GM21367 (cell line): ENCODE results near the gene PKNOX2.

ENCODE experiments used
- ATAC-seq: cut with Tn5 transposase; IDR thresholded peaks from one replicate; pipeline ENCODE4 v1.9.1; 2021; ENCODE audit not compliant: unreplicated experiment

Gene PKNOX2

DNA sequence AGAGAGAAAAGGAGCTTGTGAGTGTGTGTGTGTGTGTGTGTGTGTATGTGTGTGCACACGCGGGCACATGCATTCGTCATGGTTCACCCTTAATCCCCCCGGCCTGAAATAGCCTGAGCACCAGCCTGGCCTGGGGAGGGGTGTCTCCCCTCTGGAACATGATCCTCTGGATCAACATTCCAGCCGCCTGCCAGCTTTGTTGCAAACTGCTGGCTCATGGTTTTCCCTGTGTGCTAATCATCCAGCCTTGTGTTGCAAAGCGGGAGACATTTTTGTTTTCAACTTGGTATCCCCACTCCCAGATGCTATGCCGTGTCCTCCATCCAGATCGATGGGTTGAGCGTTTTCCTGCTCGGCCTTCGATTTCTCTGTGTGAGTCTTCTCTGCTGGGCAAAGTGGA is 237.2 kb downstream of the PKNOX2 start:
- no peak for ATAC-seq

DNA sequence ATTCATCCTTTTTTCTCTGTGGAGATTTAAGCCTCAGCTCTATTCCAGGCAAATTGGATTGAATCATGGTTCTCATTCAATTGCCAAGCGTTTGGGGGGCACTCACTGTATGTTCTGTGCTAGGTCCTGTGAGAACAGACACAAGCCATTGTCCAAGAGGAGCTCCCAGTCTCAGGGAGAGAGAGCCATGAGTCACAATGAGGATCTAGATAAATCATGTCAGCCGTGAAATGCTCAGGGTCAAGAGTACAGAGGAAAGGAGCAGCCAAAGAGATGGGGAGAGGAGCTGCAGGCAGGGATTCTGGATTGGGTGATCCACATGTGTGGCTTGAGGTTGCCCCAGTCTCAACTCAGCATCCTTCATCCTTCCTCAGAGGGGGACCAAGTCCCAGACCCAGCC is 237.9 kb downstream of the PKNOX2 start:
- ATAC-seq: no peak

DNA sequence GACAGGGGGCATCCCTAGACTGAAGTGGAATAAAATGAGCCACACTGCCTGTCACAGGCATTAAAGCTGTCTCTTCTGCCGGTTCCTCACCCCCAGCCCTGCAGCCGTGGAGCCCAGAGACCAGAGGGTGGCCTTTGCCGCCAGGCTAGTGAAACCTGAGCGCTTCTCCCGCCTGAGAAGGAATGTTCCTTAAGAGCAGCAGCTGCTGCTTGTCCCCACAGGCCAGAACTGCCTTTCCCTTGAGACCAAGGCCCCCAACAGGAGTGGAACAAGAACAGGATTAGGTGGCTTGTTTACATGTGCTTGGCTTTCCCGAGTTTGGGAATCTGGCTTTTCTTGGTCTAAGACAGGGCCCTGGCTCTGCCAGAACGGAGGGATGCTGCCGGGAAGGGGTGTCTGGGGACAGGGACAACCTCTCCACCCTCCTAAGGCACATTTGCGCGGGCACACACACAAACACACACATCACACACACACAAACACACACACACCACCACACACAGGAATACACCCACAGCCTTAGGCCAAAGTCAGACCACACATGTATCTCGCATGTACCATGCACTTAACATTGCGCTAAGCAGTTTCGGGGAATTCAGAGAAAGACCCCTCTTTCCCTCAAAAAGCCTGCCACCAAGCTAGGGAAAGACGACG is 239.7 kb downstream of the PKNOX2 start:
- ATAC-seq: no peak

DNA sequence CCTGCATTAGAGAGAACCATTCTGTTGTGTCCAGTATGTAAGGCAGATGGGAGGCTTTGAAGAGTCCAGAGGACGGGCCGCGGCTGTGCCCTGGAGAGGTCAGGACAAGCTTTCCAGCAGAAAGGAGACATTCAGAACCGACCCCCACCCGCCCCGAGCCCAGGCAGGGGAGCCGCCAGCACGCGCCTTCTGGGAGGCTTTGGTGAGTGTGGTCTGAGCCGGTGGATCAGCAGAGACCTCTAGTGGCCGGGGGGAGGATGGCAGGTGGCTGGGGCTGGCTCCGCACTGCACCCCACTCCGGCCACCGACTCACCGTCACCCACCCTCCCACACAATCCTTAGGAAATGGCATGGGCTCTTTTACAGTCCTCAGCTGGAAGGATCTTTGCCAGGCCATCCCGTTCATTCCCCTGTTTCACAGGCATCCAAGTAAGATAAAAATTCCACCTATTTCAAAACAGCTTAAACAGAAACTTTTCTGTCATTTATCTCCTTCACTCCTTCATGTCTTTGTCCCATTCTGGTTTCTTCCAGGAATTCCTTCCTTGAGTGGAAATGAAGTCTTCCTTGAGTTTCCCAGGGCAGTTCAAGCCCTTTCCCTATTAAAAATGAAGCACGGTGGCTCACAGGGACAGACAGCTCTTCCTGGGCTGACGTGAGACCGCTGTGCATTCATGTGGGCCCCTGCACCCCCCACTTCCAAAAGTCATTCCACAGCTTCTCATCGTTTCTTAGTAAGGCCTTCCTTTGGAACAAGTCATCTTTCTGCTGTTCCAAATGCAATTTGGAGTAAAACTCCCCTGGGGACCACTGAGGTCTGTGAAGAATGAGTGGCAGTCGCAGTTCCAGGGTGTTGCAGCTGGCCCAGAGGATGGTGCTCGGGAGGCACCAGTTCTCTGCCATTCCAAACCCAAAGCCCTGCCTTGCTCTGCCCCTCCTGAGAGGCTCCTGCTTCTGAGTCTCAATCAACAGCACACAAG is 240.6 kb downstream of the PKNOX2 start:
- peak; percentile 86 for ATAC-seq

DNA sequence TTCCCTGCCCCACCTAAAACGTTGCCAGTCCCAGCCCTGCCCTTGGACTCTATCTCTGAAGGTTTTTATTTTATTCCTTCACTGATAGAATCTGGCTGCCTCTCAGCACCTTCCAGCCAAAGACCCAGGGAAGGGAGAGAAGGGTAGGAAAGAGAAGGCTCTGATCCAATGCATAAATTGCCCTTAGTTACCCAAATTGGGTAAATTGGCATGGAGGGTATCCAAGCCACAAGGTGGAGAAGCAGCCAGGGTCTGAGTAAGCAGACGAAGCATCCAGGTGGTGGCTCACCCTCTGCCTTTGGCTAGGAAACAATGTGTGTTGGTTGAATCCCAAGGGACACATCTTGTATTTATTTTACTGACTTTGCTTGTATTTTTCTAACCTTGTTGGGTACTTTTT is 242.5 kb downstream of the PKNOX2 start:
- ATAC-seq: no peak

DNA sequence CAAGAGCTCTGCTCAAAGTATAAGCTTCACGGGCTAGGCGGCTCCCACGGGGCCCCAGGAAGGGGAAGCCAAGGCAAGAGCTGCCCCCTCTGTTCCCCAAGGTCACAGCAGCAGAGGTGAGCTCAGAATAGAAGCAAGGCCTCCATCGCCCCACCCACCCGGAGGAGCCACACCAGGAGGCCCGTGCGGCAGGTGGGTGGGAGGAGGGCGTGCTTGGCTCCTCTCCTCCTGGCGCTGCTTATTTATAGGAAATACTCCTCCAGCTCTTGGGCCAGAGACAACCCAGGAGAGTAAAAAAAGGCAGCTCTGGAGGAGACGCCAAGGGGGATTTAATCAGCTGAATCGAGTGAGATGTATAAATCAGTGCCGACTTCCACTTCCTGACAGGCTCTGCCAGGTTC is 243.8 kb downstream of the PKNOX2 start:
- ATAC-seq: no peak

DNA sequence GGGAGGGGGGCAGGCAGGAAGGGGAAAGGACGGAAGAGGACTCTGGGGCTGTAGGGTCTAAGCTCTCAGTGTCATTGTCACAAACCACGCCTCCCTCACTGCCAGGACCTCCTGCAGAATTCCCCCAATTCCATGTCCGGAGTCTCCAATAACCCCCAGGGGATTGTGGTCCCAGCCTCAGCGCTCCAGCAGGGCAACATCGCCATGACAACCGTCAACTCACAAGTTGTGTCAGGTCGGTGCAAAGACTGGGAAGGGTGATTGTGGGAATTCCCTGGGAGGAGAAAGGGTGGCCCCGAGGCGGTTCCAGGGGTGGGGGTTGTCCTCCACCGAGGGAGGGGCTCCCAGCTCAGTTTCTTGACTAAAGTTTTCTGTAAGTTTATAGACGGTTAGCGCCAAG is 245.5 kb downstream of the PKNOX2 start:
- no peak for ATAC-seq

DNA sequence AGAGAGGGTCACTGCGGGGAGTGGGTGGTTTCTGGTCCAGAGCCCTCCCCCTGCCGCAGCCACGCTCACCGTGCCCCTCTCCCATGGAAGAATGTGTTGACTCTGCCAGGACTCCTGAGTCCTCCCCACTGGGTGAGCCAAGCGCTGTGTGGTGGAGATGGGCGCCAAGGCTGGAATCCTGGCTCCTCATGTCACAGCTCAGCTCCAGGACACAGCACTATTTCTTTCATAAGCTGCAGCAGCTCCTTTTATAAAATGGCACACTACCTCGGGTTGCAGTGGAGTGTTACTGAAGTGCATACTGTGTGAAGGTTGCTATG is 247.6 kb downstream of the PKNOX2 start:
- no peak for ATAC-seq

DNA sequence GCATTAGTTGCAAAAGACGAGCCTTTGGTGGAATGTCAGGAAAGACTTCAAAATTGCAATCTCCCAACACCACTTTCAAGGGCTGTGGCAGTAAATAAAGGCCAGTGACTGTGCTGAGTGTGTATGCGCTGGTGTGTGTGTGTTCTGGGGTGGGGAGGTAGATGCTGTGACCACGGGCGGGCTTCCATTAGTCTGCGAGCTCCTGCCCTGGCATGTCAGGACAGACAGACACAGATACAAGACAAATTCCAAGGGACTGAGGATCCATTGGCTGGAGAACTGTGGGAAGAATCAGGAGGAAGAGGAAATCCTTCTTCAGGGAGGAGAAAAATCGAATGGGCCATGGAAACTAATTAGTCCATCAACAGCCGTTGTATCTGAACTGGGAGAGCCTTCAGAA is 248.0 kb downstream of the PKNOX2 start:
- ATAC-seq: no peak

DNA sequence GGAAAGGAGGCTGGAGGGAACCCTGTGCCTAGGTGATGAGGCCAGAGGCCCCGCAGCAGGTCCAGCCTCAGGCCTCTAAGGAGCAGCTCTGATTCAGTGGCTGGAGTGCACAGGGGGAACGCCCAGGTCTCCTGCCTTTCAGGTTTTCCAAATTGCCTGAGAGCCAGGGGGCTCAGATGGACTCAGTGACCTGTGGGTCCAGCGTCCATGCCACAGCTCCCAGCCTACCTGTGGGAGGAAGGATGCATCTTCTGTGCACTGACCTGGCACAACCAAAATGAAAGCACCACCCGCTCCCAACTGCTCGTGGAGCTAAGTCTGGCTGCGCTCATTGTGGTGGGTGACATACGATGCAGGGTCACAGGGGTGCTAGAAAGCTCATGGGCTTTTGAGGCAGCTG is 248.7 kb downstream of the PKNOX2 start:
- no peak for ATAC-seq

DNA sequence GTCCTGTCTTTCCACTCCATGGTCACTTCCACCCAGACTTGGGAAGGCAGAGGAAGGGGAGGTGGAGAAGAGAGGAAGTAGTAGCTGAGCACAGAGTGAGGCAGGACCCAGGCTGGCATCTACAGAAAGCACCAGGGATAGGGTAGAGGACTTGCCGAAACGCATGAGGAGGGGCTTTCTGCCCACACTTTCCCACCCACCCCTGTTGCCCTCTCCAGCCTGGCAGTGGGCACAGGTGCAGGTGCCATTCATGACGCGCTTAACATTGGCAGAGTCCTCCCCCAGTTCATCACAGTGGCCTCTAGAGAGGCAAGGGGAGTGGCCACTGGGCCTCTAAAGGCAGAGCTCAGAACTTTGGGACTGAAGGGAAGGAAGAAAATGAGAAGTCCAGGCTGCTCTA is 249.6 kb downstream of the PKNOX2 start:
- ATAC-seq: no peak

DNA sequence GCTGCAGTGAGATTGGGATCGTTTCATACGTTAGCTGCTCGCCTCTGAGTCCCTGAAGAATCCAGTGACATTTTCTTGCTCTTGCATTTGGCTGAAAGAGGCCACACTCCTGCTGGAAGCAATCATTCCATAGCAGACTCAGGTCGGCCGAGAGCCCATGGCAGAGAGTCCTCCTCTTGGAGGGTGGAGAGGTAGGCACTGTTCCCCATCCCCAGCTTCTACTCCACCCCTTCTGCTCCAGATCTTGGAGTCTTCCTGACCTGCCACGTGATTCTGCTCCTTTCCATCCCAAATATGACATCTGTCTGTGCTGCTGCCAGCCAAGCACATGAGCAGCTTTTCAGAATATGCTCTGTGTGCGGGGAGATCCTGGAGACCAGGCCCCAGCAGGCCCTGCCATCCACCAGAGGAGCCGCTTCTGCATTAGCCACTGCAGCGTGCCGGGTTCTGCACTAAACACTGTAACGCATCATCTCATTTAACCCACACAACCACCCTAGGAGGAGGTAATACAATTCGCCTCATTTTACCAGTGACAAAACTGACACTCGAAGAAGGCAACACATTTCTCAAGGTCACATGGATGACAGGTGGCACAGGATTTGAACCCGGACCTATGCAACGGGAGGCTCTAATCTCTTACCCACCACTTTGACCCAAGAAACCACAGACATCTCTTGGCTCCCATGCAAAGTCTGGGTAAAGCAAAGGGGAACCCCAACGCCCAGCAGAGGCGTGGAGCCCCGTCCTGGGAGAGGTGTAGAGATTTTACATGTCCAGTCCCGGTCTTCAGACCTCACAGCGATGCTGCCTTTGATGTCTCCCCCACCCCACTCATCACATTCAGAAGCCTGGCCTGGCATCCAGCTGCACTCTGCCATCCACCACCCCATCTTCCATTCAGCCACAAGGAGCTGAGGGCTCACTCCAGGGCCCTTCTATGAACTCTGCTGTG is 252.7 kb downstream of the PKNOX2 start:
- no peak for ATAC-seq

DNA sequence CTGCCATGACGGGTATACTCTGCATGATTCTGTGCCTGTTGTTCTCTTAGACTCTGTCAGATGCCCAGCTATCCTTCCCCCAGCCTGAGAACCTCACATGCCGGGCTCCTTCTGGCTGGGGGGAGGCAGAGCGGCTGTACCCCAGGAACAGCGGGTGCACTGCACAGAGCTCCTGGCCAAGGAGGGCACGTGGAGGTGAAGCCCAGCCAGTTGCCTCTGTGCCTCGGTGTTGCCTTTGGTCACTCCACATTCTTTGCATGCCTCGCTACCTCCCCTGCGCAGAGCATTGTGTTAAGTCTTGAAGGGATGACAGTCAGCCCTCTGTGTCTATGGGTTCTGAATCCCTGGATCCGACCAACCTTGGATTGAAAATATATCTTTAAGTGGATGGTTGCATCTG is 253.8 kb downstream of the PKNOX2 start:
- ATAC-seq: no peak

DNA sequence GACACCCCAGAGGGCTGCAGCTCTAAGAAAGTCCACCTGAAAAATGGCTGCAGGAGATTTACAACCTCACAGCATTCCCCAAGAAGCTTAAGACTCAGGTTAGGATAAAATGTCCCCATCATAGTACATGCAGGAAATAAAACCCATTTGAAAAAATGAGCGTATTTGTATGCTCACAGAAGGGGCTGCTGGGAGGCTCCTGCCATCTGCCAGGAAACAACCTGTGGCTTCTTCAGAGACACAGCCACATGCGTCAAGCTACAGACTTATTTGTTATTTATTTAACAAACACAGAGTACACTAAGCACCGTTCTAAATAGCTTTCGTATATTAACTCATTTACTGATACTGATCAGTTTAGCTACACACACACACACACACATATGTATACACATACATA is 258.1 kb downstream of the PKNOX2 start:
- ATAC-seq: no peak

DNA sequence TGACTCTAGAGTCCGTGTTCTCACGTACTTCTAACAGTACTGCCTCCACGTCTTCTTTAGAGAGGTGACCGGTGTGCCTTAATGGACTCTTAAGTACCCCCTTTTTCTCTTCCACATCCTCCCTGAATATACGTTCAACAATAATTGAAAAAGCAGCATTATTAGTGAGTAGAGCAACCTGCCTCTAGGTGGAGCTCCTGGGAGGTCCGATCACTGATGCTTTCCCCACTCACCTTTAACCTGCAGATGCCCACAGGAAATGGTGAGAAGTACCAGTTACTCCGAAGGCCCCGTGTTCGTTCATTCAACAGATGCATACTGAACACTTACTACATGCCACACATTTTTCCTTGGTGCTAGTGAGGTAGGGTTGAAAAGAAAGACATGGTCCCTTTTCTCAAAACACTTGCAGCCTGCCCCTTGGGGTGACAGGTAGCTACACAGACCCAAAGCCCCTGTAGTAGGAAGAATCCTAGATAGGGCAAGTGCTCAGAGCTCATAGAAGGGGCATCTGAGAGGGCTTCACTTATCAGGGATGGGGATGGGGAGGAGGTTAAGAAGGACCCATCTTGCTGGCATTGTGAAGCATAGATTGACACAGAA is 258.8 kb downstream of the PKNOX2 start:
- no peak for ATAC-seq

DNA sequence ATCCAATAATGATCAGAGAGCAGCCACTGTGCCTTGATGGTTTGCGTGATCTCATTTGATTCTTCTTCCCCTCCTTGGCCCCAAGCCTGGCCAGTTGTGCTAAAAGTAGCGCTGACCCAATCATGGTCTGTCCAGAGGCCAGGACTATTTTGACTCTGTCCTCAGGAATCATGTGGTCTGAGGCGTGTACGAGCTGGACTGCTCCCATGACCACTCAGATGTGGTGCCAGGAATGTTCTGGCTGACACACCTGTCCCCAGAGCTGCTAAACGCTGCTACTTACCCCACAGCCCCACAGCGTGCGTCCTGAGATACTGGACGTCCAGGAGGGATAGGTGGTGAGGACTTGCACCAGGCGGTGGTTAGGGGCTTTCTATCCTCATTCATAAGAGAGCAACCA is 261.1 kb downstream of the PKNOX2 start:
- ATAC-seq: no peak

DNA sequence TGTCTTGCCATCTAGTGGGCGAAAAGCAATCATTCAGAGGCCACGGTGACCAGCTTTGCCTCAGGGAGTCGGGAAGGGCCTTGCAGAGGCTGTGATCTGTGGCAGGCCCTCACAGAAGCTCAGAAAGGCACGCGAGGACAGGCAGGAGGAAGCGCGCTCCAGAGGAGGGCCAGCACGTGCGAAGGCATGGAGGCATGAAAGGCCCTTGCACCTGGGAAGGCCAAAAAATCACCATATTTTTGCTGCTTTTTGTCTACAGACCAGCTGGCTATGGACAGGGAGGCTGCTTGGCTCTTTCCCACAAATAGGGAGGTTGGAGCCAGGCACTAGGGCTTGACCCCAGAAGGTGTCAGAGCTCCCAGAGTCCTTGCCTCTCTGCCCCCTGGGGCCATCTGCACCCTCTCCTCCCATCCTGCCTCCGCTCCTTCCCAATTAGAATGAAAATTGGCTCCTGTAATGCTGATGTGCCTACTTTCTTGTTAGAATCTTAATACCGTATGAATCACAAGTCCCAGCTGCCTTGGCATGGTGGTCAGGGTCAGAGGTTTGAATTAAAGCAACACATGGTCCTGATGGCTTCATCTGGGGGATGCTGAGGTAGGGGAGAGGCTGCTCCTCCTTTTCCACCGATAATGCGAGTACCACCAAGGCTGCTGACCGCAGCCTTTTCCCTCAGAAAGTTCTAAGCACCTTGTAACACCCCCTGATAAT is 262.4 kb downstream of the PKNOX2 start:
- no peak for ATAC-seq

DNA sequence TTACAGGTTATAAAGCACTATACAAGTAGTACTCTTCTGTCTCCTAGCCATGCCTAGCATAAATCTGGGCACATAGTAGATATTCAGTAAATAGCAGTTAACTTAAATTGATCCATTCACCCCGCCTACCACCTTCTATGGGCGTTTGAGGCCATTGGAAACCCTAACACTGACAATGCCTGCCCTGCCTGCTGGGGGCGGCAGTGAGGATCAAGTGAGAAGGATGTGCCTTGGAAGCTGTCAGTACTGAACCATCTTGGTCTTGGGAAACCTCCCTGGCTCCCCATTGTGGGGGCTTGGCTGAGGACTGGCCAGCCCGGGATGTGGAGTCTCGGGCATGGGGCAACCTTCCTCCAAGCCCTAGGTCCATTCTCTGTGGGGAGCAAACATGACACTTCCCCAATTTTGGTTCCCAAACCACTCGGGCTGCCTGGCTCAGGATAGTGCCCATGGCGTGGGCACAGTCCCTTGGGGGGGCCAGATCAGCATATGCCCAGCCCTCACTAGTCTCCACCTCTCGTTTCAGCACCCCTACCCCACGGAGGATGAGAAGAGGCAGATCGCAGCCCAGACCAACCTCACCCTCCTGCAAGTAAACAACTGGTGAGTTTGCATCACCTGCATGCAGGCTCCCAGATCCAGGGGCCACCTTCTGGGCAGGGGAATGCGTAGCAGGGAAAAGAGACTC is 264.1 kb downstream of the PKNOX2 start:
- no peak for ATAC-seq

DNA sequence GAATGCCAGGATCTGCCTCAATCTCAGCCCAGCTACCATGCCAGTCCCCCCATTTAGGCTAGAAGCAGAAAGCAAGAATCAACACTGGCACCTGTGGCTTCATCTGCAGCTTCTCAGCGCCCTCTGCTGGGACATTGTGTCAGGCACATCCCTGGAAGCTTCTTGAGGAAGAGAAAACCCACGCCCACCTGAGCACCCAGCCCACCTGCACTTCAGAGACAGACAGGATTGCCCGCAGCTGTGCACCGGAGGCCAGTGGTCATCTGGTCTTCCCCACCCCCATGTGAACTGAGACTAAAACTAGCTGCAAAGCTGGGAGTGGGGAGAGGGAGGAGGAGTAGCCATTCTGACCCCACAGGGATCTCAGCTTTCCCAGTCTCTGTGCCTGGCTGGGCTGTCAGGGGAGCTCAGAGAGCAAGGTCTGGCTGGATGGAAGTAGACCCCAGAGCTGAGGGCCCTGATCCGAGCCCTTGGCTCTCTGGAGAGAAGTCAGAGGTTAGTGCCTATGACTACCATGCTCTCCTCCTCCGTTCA is 264.7 kb downstream of the PKNOX2 start:
- ATAC-seq: no peak
